VCaP (cell line): ENCODE data around the gene DOCK10.

Experiments
- H3K27ac ChIP-seq: fragments of 450-650 bp; 2 replicates; pipeline ENCODE4 v1.5.1; 2017
- CTCF ChIP-seq: fragments of 450-650 bp; conservative IDR thresholded peaks from 2 replicates; pipeline ENCODE4 v1.5.1; 2017; ENCODE audit warnings: mild to moderate bottlenecking, moderate library complexity

Gene DOCK10

GRCh38 chr2:225032246-225032645, 10.0 kb downstream of the DOCK10 start:
- TF ChIP-seq CTCF, result no peak
- H3K27ac ChIP-seq, result no peak overlapping the region

- H3K27ac ChIP-seq, result no peak overlapping the region
- TF ChIP-seq CTCF, result no peak
These were observed 10.7 kb downstream of the DOCK10 start for GRCh38 chr2:225031599-225031998.

- no peak overlapping the region for H3K27ac ChIP-seq
- no peak for TF ChIP-seq CTCF
These were observed 11.4 kb downstream of the DOCK10 start for GRCh38 chr2:225030893-225031292.

GRCh38 chr2:225030203-225030602, 12.1 kb downstream of the DOCK10 start:
- no peak overlapping the region for H3K27ac ChIP-seq
- TF ChIP-seq CTCF, result no peak

- H3K27ac ChIP-seq, result no peak overlapping the region
- no peak for TF ChIP-seq CTCF
These were observed 13.7 kb downstream of the DOCK10 start for GRCh38 chr2:225028572-225028971.

- no peak for TF ChIP-seq CTCF
- no peak overlapping the region for H3K27ac ChIP-seq
These were observed 15.1 kb downstream of the DOCK10 start for GRCh38 chr2:225027061-225027762.

GRCh38 chr2:225025917-225026571, 16.2 kb downstream of the DOCK10 start:
- TF ChIP-seq CTCF, result no peak
- H3K27ac ChIP-seq, result no peak overlapping the region
